H9 (cell line): Measurements from ENCODE around the gene PPFIBP2. TPM values are rescaled to one million over a fixed set of nuclear protein-coding genes. Genes with fewer than 3 reads are reported as not detected.

Experiments used
- DNase-seq: peaks from one replicate; pipeline ENCODE4 v3.0.0-alpha.2; 2017
- H2AFZ ChIP-seq: one replicate; pipeline ENCODE4 v1.6.1; 2013; ENCODE audit warnings: mild to moderate bottlenecking, low read length, control low read depth, moderate library complexity
- H2AK5ac ChIP-seq: 2 replicates; pipeline ENCODE4 v1.6.1; 2013; ENCODE audit warnings: low read length, control low read depth, mixed read lengths; ENCODE audit not compliant: insufficient read length
- H2BK120ac ChIP-seq: one replicate; pipeline ENCODE4 v1.6.1; 2013; ENCODE audit warnings: low read depth, mild to moderate bottlenecking, low read length, control low read depth, inconsistent platforms; ENCODE audit not compliant: poor library complexity, severe bottlenecking
- H2BK12ac ChIP-seq: 2 replicates; pipeline ENCODE4 v1.6.1; 2013; ENCODE audit warnings: low read length, control low read depth, mixed read lengths, low read depth; ENCODE audit not compliant: insufficient read length
- H2BK15ac ChIP-seq: 2 replicates; pipeline ENCODE4 v1.6.1; 2013; ENCODE audit warnings: low read depth, low read length, control low read depth
- H2BK20ac ChIP-seq: one replicate; pipeline ENCODE4 v1.6.1; 2013; ENCODE audit warnings: low read depth, mild to moderate bottlenecking, low read length, control low read depth, inconsistent platforms; ENCODE audit not compliant: poor library complexity, severe bottlenecking
- H2BK5ac ChIP-seq: 2 replicates; pipeline ENCODE4 v1.6.1; 2013; ENCODE audit warnings: low read length, control low read depth, mixed read lengths; ENCODE audit not compliant: insufficient read length
- H3K14ac ChIP-seq: 2 replicates; pipeline ENCODE4 v1.6.1; 2013; ENCODE audit warnings: low read length, control low read depth; ENCODE audit not compliant: insufficient read depth
- H3K18ac ChIP-seq: 2 replicates; pipeline ENCODE4 v1.6.1; 2013; ENCODE audit warnings: low read depth, mild to moderate bottlenecking, mixed read lengths, low read length, control low read depth; ENCODE audit not compliant: insufficient read length
- H3K23ac ChIP-seq: 2 replicates; pipeline ENCODE4 v1.6.1; 2013; ENCODE audit warnings: low read length, control low read depth, mixed read lengths, low read depth; ENCODE audit not compliant: insufficient read length
- H3K23me2 ChIP-seq: 2 replicates; pipeline ENCODE4 v1.6.1; 2013; ENCODE audit warnings: low read depth, mild to moderate bottlenecking, mixed read lengths, low read length, control low read depth; ENCODE audit not compliant: insufficient read length, poor library complexity, severe bottlenecking
- H3K27ac ChIP-seq: 2 replicates; pipeline ENCODE4 v1.5.1; 2013; ENCODE audit warnings: low read length, control low read depth, mixed read lengths, low read depth; ENCODE audit not compliant: insufficient read length
- H3K27me3 ChIP-seq: 2 replicates; pipeline ENCODE4 v1.6.1; 2013; ENCODE audit warnings: low read length, control low read depth, inconsistent platforms; ENCODE audit not compliant: insufficient read depth
- H3K4ac ChIP-seq: 2 replicates; pipeline ENCODE4 v1.6.1; 2013; ENCODE audit warnings: low read depth, mild to moderate bottlenecking, control low read depth, inconsistent platforms, low read length, moderate library complexity
- H3K4me1 ChIP-seq: 2 replicates; pipeline ENCODE4 v1.6.1; 2013; ENCODE audit warnings: low read length, control low read depth, inconsistent platforms; ENCODE audit not compliant: insufficient read depth
- H3K4me2 ChIP-seq: 2 replicates; pipeline ENCODE4 v1.6.1; 2013; ENCODE audit warnings: low read length, control low read depth, mixed read lengths; ENCODE audit not compliant: insufficient read length, insufficient read depth
- H3K56ac ChIP-seq: 2 replicates; pipeline ENCODE4 v1.6.1; 2013; ENCODE audit warnings: low read depth, mild to moderate bottlenecking, mixed read lengths, low read length, control low read depth; ENCODE audit not compliant: insufficient read length
- H3K79me1 ChIP-seq: 2 replicates; pipeline ENCODE4 v1.6.1; 2013; ENCODE audit warnings: low read depth, mild to moderate bottlenecking, moderate library complexity, low read length, control low read depth, inconsistent platforms; ENCODE audit not compliant: insufficient read depth, poor library complexity, severe bottlenecking
- H3K79me2 ChIP-seq: 2 replicates; pipeline ENCODE4 v1.6.1; 2013; ENCODE audit warnings: low read length, control low read depth, inconsistent platforms; ENCODE audit not compliant: insufficient read depth
- H3K9ac ChIP-seq: 2 replicates; pipeline ENCODE4 v1.6.1; 2013; ENCODE audit warnings: low read length, control low read depth, mixed read lengths; ENCODE audit not compliant: insufficient read length; ENCODE audit errors: extremely low read depth
- H3K9me3 ChIP-seq: one replicate; pipeline ENCODE4 v1.6.1; 2013; ENCODE audit warnings: low read depth, low read length, inconsistent platforms; ENCODE audit not compliant: control insufficient read depth
- H3T11ph ChIP-seq: one replicate; pipeline ENCODE4 v1.6.1; 2013; ENCODE audit warnings: mild to moderate bottlenecking, low read length, control low read depth, inconsistent platforms
- H4K20me1 ChIP-seq: one replicate; pipeline ENCODE4 v1.6.1; 2013; ENCODE audit not compliant: control insufficient read depth, insufficient read length, insufficient read depth
- H4K5ac ChIP-seq: 2 replicates; pipeline ENCODE4 v1.6.1; 2013; ENCODE audit warnings: low read depth, mild to moderate bottlenecking, mixed read lengths, low read length, control low read depth; ENCODE audit not compliant: insufficient read length
- H4K8ac ChIP-seq: replicated peaks from 2 replicates; pipeline ENCODE4 v1.6.1; 2013; ENCODE audit warnings: low read length, control low read depth, mixed read lengths, low read depth; ENCODE audit not compliant: insufficient read length
- H4K91ac ChIP-seq: 2 replicates; pipeline ENCODE4 v1.6.1; 2013; ENCODE audit warnings: low read depth, mild to moderate bottlenecking, moderate library complexity, mixed read lengths, low read length, control low read depth; ENCODE audit not compliant: insufficient read length
- H3K27ac Mint-ChIP-seq, 3 experiments: 2 replicates in 2 of 3; 3 replicates in 1 of 3; pipeline ENCODE4 v1.8.0; 2020 to 2021; ENCODE audit warnings: mixed read lengths in 3 of 3, mild to moderate bottlenecking in 1 of 3, moderate library complexity in 1 of 3
- H3K27me3 Mint-ChIP-seq: 2 replicates; pipeline ENCODE4 v1.8.0; 2021; ENCODE audit warnings: low read depth, mild to moderate bottlenecking, moderate library complexity, mixed read lengths
- H3K36me3 Mint-ChIP-seq, 3 experiments: 2 replicates in 2 of 3; 3 replicates in 1 of 3; pipeline ENCODE4 v1.8.0; 2020 to 2021; ENCODE audit warnings: low read depth in 3 of 3, mixed read lengths in 3 of 3; ENCODE audit not compliant: insufficient read depth in 1 of 3
- H3K4me1 Mint-ChIP-seq, 2 experiments: 2 replicates each; pipeline ENCODE4 v1.8.0; 2020; ENCODE audit warnings: mixed read lengths in 2 of 2
- H3K4me3 Mint-ChIP-seq, 2 experiments: 2 replicates in 1 of 2; 3 replicates in 1 of 2; pipeline ENCODE4 v1.8.0; 2020 to 2021; ENCODE audit warnings: mild to moderate bottlenecking in 2 of 2, mixed read lengths in 2 of 2, moderate library complexity in 1 of 2
- H3K9me3 Mint-ChIP-seq, 2 experiments: 2 replicates in 1 of 2; 3 replicates in 1 of 2; pipeline ENCODE4 v1.8.0; 2020; ENCODE audit warnings: mild to moderate bottlenecking in 2 of 2, mixed read lengths in 2 of 2, moderate library complexity in 1 of 2
- CTCF ChIP-seq: fragments of 200-600 bp; sonication (generic); conservative IDR thresholded peaks from 3 replicates; pipeline ENCODE4 v1.8.0; 2021; ENCODE audit warnings: antibody characterized with exemption, mild to moderate bottlenecking
- WGBS: extraction: QIAGEN DNeasy Blood & Tissue Kit; methylation state at CpG from one replicate; pipeline ENCODE4 v1.1.7; 2013; ENCODE audit warnings: missing lambda C conversion rate, low lambda C conversion rate, mixed read lengths; ENCODE audit not compliant: insufficient read length; ENCODE audit errors: extremely low coverage; 5-methylcytosine and 5-hydroxymethylcytosine counted together
- total RNA-seq: library from RNA; stranded (reverse); gene quantifications from 2 replicates; pipeline ENCODE4 v1.2.1, GENCODE V29; 2021

Gene PPFIBP2
- total RNA-seq, 1 experiment from 2014 or later, result 8.3 TPM

DNA sequence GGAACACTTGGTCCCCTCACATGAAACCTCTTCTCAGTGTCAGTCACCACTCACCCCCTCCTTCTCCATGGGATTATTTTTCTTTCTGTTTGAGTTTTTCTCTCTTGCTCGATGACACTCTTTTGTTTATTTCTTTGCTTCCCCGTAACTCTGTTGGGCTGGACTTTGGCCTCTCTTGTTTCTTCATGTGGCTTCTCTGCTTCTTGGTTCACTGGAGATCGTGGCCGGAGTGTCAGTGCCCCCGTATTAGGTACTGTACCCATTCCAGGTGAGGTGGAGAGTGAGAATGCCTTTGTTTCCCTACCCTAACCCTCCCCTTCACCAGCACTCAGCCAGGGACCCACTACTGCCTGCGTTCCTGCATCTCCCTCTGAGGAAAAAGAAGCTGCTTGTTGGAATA is 127.0 kb downstream of the PPFIBP2 start:
- Histone ChIP-seq H2BK20ac (no peak overlapping the region), H3K18ac (no peak overlapping the region), H3K9me3 (no peaks in the 10 kb centered on the region), H4K5ac (no peak overlapping the region), H2BK5ac (no peak overlapping the region), H3T11ph (no peak overlapping the region), H3K27me3 (no peaks in the 10 kb centered on the region), H4K8ac (no peak overlapping the region), H3K23ac (no peak overlapping the region), H3K4me1 (no peaks in the 10 kb centered on the region), H2BK120ac (no peak overlapping the region), H3K56ac (no peak overlapping the region), H3K9ac (no peak overlapping the region), H3K79me1 (no peaks in the 10 kb centered on the region), H4K20me1 (no peaks in the 10 kb centered on the region), H3K4ac (no peak overlapping the region), H2BK15ac (no peak overlapping the region), H2BK12ac (no peak overlapping the region), H4K91ac (no peak overlapping the region), H2AFZ (no peak overlapping the region), H3K14ac (no peak overlapping the region), H3K4me2 (no peak overlapping the region), H3K23me2 (no peaks in the 10 kb centered on the region), H3K27ac (no peak overlapping the region), H3K79me2 (no peaks in the 10 kb centered on the region), H2AK5ac (no peak overlapping the region)
- no peak overlapping the region for H3K27ac Mint-ChIP-seq
- peaks cover 0 to 22% (median 8%) of the 10 kb centered on the region in 3 experiments; a peak in 5 of 7 replicates for H3K36me3 Mint-ChIP-seq
- no peak for TF ChIP-seq CTCF
- peaks cover 28 to 32% of the 10 kb centered on the region in 2 experiments for H3K4me1 Mint-ChIP-seq
- H3K4me3 Mint-ChIP-seq, result no peak overlapping the region
- no peaks in the 10 kb centered on the region for H3K9me3 Mint-ChIP-seq
- no peaks in the 10 kb centered on the region for H3K27me3 Mint-ChIP-seq
- WGBS, result no CpG with 5 or more reads among the region's 6 CpGs
- no peak for DNase-seq
